CD4-positive, alpha-beta T cell treated with Interleukin-21 for 1 hour (primary cell): ENCODE measurements around the gene INSRR.

Experiments used
- DNase-seq: peaks from one replicate; pipeline ENCODE4 v3.0.0-alpha.2; 2020

Gene INSRR

GRCh38 chr1:156822680-156823079, 36.2 kb downstream of the INSRR start:
- no peak for DNase-seq

GRCh38 chr1:156821801-156822200, 37.1 kb downstream of the INSRR start:
- DNase-seq: no peak

- DNase-seq: peak; percentile 97
Observed at GRCh38 chr1:156816561-156817328, 42.2 kb downstream of the INSRR start, which contains the start of gene SH2D2A. TSS of gene SH2D2A (minus strand) at chr1:156816848. CDS start at chr1:156816708, 140 bp downstream.

- DNase-seq: peak; percentile 51
Observed at GRCh38 chr1:156815961-156816422, 42.9 kb downstream of the INSRR start.

GRCh38 chr1:156815307-156815826, 43.5 kb downstream of the INSRR start:
- no peak for DNase-seq

- DNase-seq: peak; percentile 50
Observed at GRCh38 chr1:156814571-156815260, 44.2 kb downstream of the INSRR start.

- peak; percentile 81 for DNase-seq
Observed at GRCh38 chr1:156813750-156814570, 45.0 kb downstream of the INSRR start.

GRCh38 chr1:156813298-156813697, 45.6 kb downstream of the INSRR start:
- DNase-seq: no peak

- DNase-seq: no peak
Observed at GRCh38 chr1:156812293-156812990, 46.5 kb downstream of the INSRR start.

- DNase-seq: no peak
Observed at GRCh38 chr1:156811168-156811567, 47.7 kb downstream of the INSRR start.

- DNase-seq: no peak
Observed at GRCh38 chr1:156809711-156810366, 49.1 kb downstream of the INSRR start.

GRCh38 chr1:156809281-156809680, 49.6 kb downstream of the INSRR start:
- DNase-seq: no peak

GRCh38 chr1:156808186-156809030, 50.5 kb downstream of the INSRR start:
- DNase-seq: no peak

GRCh38 chr1:156807627-156808026, 51.3 kb downstream of the INSRR start:
- DNase-seq: no peak

GRCh38 chr1:156806512-156807440, 52.1 kb downstream of the INSRR start:
- no peak for DNase-seq

- no peak for DNase-seq
Observed at GRCh38 chr1:156805766-156806511, 53.0 kb downstream of the INSRR start.

- no peak for DNase-seq
Observed at GRCh38 chr1:156804572-156805243, 54.2 kb downstream of the INSRR start.

GRCh38 chr1:156804026-156804425, 54.9 kb downstream of the INSRR start:
- DNase-seq: no peak
